HG03095 (cell line): Measurements from ENCODE around the gene PLA2G4E.
A peak's percentile ranks its signal among the peaks of the same experiment; 100 is the strongest.

Source experiments
- ATAC-seq: cut with Tn5 transposase; IDR thresholded peaks from one replicate; pipeline ENCODE4 v1.9.1; 2021; ENCODE audit warnings: moderate library complexity; ENCODE audit not compliant: unreplicated experiment

Gene PLA2G4E

GRCh38 chr15:41979493-41980266, 41.2 kb downstream of the PLA2G4E start:
- ATAC-seq, result no peak

- no peak for ATAC-seq
Observed at GRCh38 chr15:41978534-41978933, 42.3 kb downstream of the PLA2G4E start.

GRCh38 chr15:41977757-41978383, 43.0 kb downstream of the PLA2G4E start:
- no peak for ATAC-seq

GRCh38 chr15:41975669-41976068, 45.2 kb downstream of the PLA2G4E start:
- ATAC-seq, result no peak

GRCh38 chr15:41974041-41974440, 46.8 kb downstream of the PLA2G4E start:
- ATAC-seq, result no peak

- peak; percentile 73 for ATAC-seq
Observed at GRCh38 chr15:41972253-41973242, 48.3 kb downstream of the PLA2G4E start, which contains the start of gene EHD4. Gene EHD4 (minus strand): TSS chr15:41972557. CDS start chr15:41972494, 63 bp downstream.

- ATAC-seq, result peak; percentile 19
Observed at GRCh38 chr15:41971895-41972252, 49.0 kb downstream of the PLA2G4E start.

GRCh38 chr15:41971089-41971894, 49.5 kb downstream of the PLA2G4E start:
- ATAC-seq, result peak; percentile 49

GRCh38 chr15:41970456-41970855, 50.4 kb downstream of the PLA2G4E start:
- no peak for ATAC-seq

- no peak for ATAC-seq
Observed at GRCh38 chr15:41969851-41970431, 50.9 kb downstream of the PLA2G4E start.

- ATAC-seq, result no peak
Observed at GRCh38 chr15:41968701-41969100, 52.1 kb downstream of the PLA2G4E start.

- ATAC-seq, result no peak
Observed at GRCh38 chr15:41967506-41968206, 53.2 kb downstream of the PLA2G4E start.

- ATAC-seq, result no peak
Observed at GRCh38 chr15:41966920-41967465, 53.8 kb downstream of the PLA2G4E start.

- no peak for ATAC-seq
Observed at GRCh38 chr15:41966414-41966812, 54.4 kb downstream of the PLA2G4E start.

- no peak for ATAC-seq
Observed at GRCh38 chr15:41965441-41966413, 55.1 kb downstream of the PLA2G4E start.

GRCh38 chr15:41961595-41962202, 59.1 kb downstream of the PLA2G4E start:
- ATAC-seq, result no peak

- ATAC-seq, result no peak
Observed at GRCh38 chr15:41961001-41961518, 59.8 kb downstream of the PLA2G4E start.
